Fibroblast of lung (primary cell): ENCODE results near the gene FRMD4A. TPM values are rescaled to one million over a fixed set of nuclear protein-coding genes. Genes with fewer than 3 reads are reported as not detected.

ENCODE experiments used
- DNase-seq, 2 donors: peaks; one replicate each; pipeline versions ENCODE4 v3.0.0 to v3.0.0-alpha.2; 2010; ENCODE audit warnings: low read depth in 2 of 2
- H2AFZ ChIP-seq: 2 replicates; pipeline ENCODE4 v1.5.1; 2012; ENCODE audit warnings: low read length, control low read depth, inconsistent platforms
- H3K27ac ChIP-seq: 2 replicates; pipeline ENCODE4 v1.5.1; 2011; ENCODE audit warnings: low read length, control low read depth; ENCODE audit not compliant: insufficient read depth
- H3K27me3 ChIP-seq: 2 replicates; pipeline ENCODE4 v1.5.1; 2011; ENCODE audit warnings: mild to moderate bottlenecking, low read length; ENCODE audit not compliant: control insufficient read depth, insufficient read depth
- H3K36me3 ChIP-seq: 2 replicates; pipeline ENCODE4 v1.5.1; 2011; ENCODE audit warnings: low read length; ENCODE audit not compliant: control insufficient read depth, insufficient read depth
- H3K4me1 ChIP-seq: 2 replicates; pipeline ENCODE4 v1.5.1; 2011; ENCODE audit warnings: low read length; ENCODE audit not compliant: control insufficient read depth, insufficient read depth; ENCODE audit errors: extremely low read depth
- H3K4me2 ChIP-seq: 2 replicates; pipeline ENCODE4 v1.5.1; 2011; ENCODE audit warnings: low read length, control low read depth; ENCODE audit not compliant: insufficient read depth; ENCODE audit errors: extremely low read depth
- H3K4me3 ChIP-seq, 4 experiments: fragments of 200-600 bp in 1 of 4; sonication (generic) in 1 of 4; replicated peaks in 1 of 4; 2 replicates each; pipeline ENCODE4 v1.5.1; 2011 to 2016; ENCODE audit warnings: low read length in 4 of 4, low read depth in 3 of 4, mild to moderate bottlenecking in 3 of 4, control low read depth in 2 of 4, inconsistent platforms in 1 of 4, mixed read lengths in 1 of 4; ENCODE audit not compliant: insufficient read depth in 1 of 4; ENCODE audit errors: control extremely low read depth in 1 of 4
- H3K79me2 ChIP-seq: 2 replicates; pipeline ENCODE4 v1.5.1; 2012; ENCODE audit warnings: mild to moderate bottlenecking, low read length, inconsistent platforms; ENCODE audit not compliant: control insufficient read depth, insufficient read depth
- H3K9ac ChIP-seq: 2 replicates; pipeline ENCODE4 v1.5.1; 2011; ENCODE audit warnings: mild to moderate bottlenecking, low read length, control low read depth; ENCODE audit not compliant: insufficient read depth
- H3K9me3 ChIP-seq: 2 replicates; pipeline ENCODE4 v1.5.1; 2012; ENCODE audit warnings: low read depth, low read length; ENCODE audit not compliant: control insufficient read depth, insufficient read depth
- H4K20me1 ChIP-seq: 2 replicates; pipeline ENCODE4 v1.5.1; 2011; ENCODE audit warnings: low read length; ENCODE audit not compliant: control insufficient read depth, insufficient read depth; ENCODE audit errors: extremely low read depth
- CTCF ChIP-seq, 2 donors: IDR thresholded peaks in 1 of 2; conservative IDR thresholded peaks in 1 of 2; 1 replicate in 1 of 2; 2 replicates in 1 of 2; pipeline ENCODE4 v1.5.1; 2011 to 2012; ENCODE audit warnings: low read length in 2 of 2, control low read depth in 1 of 2, inconsistent platforms in 1 of 2, low read depth in 1 of 2, mild to moderate bottlenecking in 1 of 2
- EZH2 ChIP-seq: IDR thresholded peaks from 2 replicates; pipeline ENCODE4 v1.5.1; 2012; ENCODE audit warnings: low read length, control low read depth, mild to moderate bottlenecking; ENCODE audit errors: missing control alignments
- polyA plus RNA-seq, 2 donors: library from polyadenylated mRNA; depleted of rRNA in 1 of 2; stranded (reverse) in 1 of 2; unstranded in 1 of 2; fragments of >200 nt; gene quantifications; 2 replicates each; pipeline ENCODE4 v1.2.1, GENCODE V29; 2011 to 2012; ENCODE audit warnings: missing spikeins in 1 of 2
- total RNA-seq: library from RNA; depleted of rRNA; stranded (reverse); fragments of >200 nt; gene quantifications from 2 replicates; pipeline ENCODE4 v1.2.1, GENCODE V29; 2014

The FRMD4A gene
- total and polyA plus RNA-seq, 2 donors (not counting 1 experiment from before 2014, with no cell fraction given), result 26.9 to 63.6 TPM

GRCh38 chr10:13869295-13869664, 461.4 kb downstream of the FRMD4A start:
- Histone ChIP-seq H3K9ac (no peak overlapping the region), H2AFZ (no peak overlapping the region), H3K4me1 (peaks cover 17% of the 10 kb centered on the region), H3K4me2 (no peak overlapping the region), H3K27ac (no peak overlapping the region), H3K79me2 (peaks cover 32% of the 10 kb centered on the region), H3K27me3 (no peaks in the 10 kb centered on the region), H4K20me1 (no peaks in the 10 kb centered on the region), H3K36me3 (no peaks in the 10 kb centered on the region), H3K4me3 (no peak overlapping the region), H3K9me3 (no peaks in the 10 kb centered on the region)
- no peak for TF ChIP-seq CTCF (conservative IDR thresholded peaks at IDR 0.05 in 1 of 2, IDR thresholded peaks at IDR 0.05 in 1 of 2; ENCODE audit: low read depth in 1 of 2, low read length in 2 of 2)
- TF ChIP-seq EZH2, result no peak
- no peak for DNase-seq

GRCh38 chr10:13868528-13869294, 462.0 kb downstream of the FRMD4A start:
- H3K79me2 ChIP-seq, result peaks cover 32% of the 10 kb centered on the region
- H3K36me3 ChIP-seq, result no peaks in the 10 kb centered on the region
- H3K9ac ChIP-seq, result no peak overlapping the region
- H2AFZ ChIP-seq, result no peak overlapping the region
- H3K9me3 ChIP-seq, result no peaks in the 10 kb centered on the region
- no peak overlapping the region for H3K27ac ChIP-seq
- H3K4me1 ChIP-seq, result peaks cover 17% of the 10 kb centered on the region
- DNase-seq, result no peak
- no peak overlapping the region for H3K4me2 ChIP-seq
- no peaks in the 10 kb centered on the region for H4K20me1 ChIP-seq
- no peak for TF ChIP-seq EZH2
- no peak overlapping the region for H3K4me3 ChIP-seq
- H3K27me3 ChIP-seq, result no peaks in the 10 kb centered on the region

GRCh38 chr10:13867822-13868221, 462.9 kb downstream of the FRMD4A start:
- Histone ChIP-seq H3K9me3 (no peaks in the 10 kb centered on the region), H3K9ac (no peak overlapping the region), H3K4me3 (no peak overlapping the region), H3K4me2 (no peak overlapping the region), H4K20me1 (no peaks in the 10 kb centered on the region), H3K27me3 (no peaks in the 10 kb centered on the region), H3K79me2 (peaks cover 32% of the 10 kb centered on the region), H3K4me1 (peaks cover 17% of the 10 kb centered on the region), H3K36me3 (no peaks in the 10 kb centered on the region), H2AFZ (no peak overlapping the region), H3K27ac (no peak overlapping the region)
- no peak for DNase-seq
- TF ChIP-seq CTCF (conservative IDR thresholded peaks at IDR 0.05 in 1 of 2, IDR thresholded peaks at IDR 0.05 in 1 of 2; ENCODE audit: low read depth in 1 of 2, low read length in 2 of 2) (no peak), EZH2 (no peak)
